AG10803 (cell line): ENCODE results near the gene CABCOCO1.

ENCODE experiments used
- DNase-seq: peaks from one replicate; pipeline ENCODE4 v3.0.0; 2010; ENCODE audit warnings: low read depth
- H3K4me3 ChIP-seq: 2 replicates; pipeline ENCODE4 v1.5.1; 2011; ENCODE audit warnings: mild to moderate bottlenecking, low read length, control low read depth
- TF ChIP-seq, protein P1 (sequence below): conservative IDR thresholded peaks from 2 replicates; pipeline ENCODE4 v1.5.1; 2011; ENCODE audit warnings: mild to moderate bottlenecking, low read length, control low read depth, inconsistent platforms

The CABCOCO1 gene

DNA sequence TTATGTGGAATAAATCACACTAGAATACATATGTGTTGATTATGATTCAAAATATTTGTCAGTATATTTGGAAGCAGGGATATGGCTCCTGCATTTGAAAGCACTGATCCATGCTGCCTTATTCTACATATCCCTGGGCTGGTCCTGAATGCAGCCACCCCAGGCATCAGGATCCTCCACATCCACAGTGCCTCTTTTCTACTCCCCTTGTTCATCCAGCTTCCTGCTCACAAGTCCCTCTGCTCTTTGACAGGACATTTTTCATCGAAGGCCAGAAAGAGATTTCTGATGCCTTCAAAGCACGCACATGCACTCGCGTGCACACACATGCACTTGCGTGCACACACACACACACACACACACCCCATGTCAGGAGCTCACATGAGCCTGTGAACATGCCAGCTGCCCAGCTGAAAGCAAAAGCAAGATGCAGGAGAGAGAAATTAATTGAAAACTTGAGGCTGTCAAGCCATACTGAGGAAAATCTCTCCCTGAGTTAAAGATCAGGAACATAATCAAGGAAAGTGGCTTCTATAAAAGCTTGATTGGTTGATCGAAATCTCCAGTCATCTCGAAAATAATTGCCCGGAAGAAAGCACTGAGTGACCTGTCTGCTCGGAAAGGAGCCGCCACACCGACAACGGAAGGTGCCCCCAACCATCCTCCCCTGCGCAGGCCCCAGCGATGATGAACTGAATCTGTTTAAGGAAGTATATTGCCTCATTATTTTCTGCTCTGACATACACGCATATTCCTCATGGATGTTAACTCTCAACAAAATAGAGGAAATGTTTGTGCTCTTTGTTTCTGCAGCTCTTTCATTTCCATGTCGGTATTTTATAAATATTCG lies 134.8 kb downstream of the CABCOCO1 start:
- DNase-seq: no peak
- H3K4me3 ChIP-seq: no peak overlapping the region
- TF ChIP-seq, protein P1, sequence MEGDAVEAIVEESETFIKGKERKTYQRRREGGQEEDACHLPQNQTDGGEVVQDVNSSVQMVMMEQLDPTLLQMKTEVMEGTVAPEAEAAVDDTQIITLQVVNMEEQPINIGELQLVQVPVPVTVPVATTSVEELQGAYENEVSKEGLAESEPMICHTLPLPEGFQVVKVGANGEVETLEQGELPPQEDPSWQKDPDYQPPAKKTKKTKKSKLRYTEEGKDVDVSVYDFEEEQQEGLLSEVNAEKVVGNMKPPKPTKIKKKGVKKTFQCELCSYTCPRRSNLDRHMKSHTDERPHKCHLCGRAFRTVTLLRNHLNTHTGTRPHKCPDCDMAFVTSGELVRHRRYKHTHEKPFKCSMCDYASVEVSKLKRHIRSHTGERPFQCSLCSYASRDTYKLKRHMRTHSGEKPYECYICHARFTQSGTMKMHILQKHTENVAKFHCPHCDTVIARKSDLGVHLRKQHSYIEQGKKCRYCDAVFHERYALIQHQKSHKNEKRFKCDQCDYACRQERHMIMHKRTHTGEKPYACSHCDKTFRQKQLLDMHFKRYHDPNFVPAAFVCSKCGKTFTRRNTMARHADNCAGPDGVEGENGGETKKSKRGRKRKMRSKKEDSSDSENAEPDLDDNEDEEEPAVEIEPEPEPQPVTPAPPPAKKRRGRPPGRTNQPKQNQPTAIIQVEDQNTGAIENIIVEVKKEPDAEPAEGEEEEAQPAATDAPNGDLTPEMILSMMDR: no peak

DNA sequence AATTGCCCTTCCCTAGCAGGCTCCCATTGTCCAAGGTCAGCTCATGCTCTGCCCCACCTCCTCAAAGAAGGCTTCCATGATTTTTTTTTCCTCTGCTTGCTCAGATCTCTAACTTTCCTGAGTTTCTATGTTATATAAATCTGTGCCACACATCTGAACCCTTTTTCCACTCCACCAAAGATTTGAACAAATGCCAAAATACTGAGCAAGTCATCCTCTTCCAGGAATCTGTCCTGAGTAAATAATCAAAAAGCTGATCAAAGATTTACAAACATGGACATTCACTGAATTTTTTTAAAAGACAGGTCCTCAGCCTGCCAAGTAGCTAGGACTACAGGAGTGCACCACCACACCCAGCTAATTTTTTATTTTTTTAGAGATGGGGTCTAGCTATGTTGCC lies 136.0 kb downstream of the CABCOCO1 start:
- TF ChIP-seq, protein P1: no peak
- no peak for DNase-seq

DNA sequence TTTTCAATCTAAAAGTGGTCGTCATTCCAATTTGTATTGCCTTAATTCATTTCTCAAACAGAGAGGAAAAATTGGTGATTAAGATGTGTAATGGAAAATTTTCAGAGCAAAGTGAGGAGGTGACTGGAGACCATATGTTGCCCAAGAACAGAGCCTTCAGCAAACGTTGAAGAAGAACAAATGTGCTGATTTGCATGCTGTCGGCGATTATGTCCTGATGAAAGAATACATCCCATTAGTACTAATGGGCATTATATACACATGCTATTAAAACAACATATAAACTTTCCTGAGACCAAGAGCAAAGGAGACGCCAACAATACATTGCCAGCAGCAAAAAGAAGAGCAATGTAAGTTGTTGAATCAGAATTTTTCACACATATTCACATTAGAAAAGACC lies 138.8 kb downstream of the CABCOCO1 start:
- no peak for DNase-seq
- TF ChIP-seq, protein P1: no peak
- no peak overlapping the region for H3K4me3 ChIP-seq

More for the DNA sequence above, 136.0 kb downstream of the CABCOCO1 start:
- H3K4me3 ChIP-seq: no peak overlapping the region

DNA sequence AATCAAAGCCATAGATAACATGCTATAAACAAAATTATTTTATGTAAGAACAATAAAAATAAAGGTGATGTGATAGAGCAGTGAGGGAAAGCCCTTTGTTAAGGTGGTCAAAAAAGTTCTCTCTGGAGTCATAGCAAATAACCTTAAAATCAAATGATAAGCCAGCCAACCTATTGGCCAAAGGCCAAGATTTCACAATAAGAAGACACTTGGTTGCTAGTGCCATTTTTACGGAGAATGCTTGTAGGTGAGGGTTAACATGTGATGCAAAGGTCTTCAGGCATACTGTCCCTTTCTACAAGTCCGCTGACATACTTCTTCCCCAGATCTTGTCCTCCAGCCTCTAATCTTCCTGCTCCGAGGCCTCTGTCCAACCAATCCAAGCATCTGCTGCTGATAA lies 140.5 kb downstream of the CABCOCO1 start:
- DNase-seq: no peak
- H3K4me3 ChIP-seq: no peak overlapping the region
- TF ChIP-seq, protein P1: no peak

DNA sequence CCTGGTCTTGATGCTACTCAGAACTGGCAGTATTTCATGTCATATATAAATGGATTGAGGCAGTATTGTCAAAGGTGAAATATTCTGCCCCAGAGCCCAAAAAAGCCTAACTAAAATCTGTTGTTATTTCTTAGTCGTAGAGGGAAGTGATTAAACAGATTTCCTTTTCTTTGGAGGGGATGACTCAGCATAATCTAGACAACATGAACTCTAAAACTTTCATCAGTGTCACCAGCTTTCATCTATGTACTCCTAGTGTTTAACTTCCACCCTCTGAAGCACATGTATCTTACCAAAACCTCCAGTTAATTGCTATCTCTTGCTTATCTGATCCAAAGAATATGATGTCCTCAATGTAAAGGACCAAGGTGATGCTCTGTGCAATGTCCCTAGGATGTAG lies 141.7 kb downstream of the CABCOCO1 start:
- TF ChIP-seq, protein P1: no peak
- peak; percentile 40 for DNase-seq
- H3K4me3 ChIP-seq: no peak overlapping the region

DNA sequence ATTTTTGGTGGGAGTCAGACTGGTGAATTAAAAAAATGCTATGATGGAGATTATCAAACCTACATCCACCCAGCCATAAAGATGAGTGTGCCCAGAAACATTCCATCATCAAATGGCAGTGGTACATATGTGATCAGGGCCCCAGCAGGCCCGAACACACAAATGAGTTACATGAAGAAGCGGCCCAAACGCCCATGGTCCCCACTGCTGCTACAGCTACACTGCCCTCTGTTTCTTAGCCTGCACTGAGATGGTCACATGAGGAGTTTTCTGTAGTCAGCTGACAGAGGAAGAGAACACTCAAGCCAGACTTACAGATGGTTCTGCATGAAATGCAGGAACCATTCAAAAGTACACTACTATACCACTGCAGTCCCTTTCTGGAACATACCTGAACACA lies 142.4 kb downstream of the CABCOCO1 start:
- TF ChIP-seq, protein P1: no peak
- no peak for DNase-seq

DNA sequence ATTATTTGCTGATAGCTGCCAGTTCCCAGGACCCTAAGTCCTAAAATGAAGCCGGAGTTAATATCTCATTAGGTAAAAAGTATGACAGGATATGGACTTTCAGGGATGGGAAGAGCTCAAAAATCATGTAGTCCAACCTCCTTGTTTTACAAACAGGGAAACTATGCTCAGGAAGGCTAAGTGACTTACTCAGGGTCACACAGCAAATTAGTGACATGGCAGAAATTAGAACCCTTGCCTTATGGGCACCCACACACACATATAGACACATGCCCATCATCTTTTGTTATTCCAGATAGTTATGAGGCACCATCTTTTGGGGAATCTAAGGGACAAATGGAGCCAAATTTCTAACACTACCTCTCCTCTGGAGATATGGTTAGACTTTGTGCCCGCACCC lies 147.5 kb downstream of the CABCOCO1 start:
- no peak overlapping the region for H3K4me3 ChIP-seq
- no peak for DNase-seq
- TF ChIP-seq, protein P1: no peak

More for the DNA sequence above, 142.4 kb downstream of the CABCOCO1 start:
- H3K4me3 ChIP-seq: no peak overlapping the region
